Measurements from ENCODE around the gene HTR3A. TPM values are rescaled to one million over a fixed set of nuclear protein-coding genes. Genes with fewer than 3 reads are reported as not detected.

HTR3A gene
- total and polyA plus RNA-seq, 2 of the 13 experiments (the other 11 are each of a cell fraction or from before 2014, with no cell fraction given) = not detected

- TF ChIP-seq SAFB2 (CRISPR knock-in tag; IDR thresholded peaks at IDR 0.05; ENCODE audit: borderline replicate concordance, low read depth) (no peak), ZIK1 (CRISPR knock-in tag; IDR thresholded peaks at IDR 0.05; ENCODE audit: borderline replicate concordance, low read depth) (no peak), ZNF432 (CRISPR knock-in tag; IDR thresholded peaks at IDR 0.05; ENCODE audit: borderline replicate concordance) (no peak), ZNF670 (CRISPR knock-in tag; IDR thresholded peaks at IDR 0.05; ENCODE audit: borderline replicate concordance) (no peak), GTF3A (CRISPR knock-in tag; conservative IDR thresholded peaks at IDR 0.05) (no peak), KDM1A (CRISPR knock-in tag; IDR thresholded peaks at IDR 0.05) (no peak), ZNF496 (CRISPR knock-in tag; IDR thresholded peaks at IDR 0.05; ENCODE audit: insufficient replicate concordance) (no peak), ZNF33B (CRISPR knock-in tag; IDR thresholded peaks at IDR 0.05) (no peak), IKZF4 (CRISPR knock-in tag; IDR thresholded peaks at IDR 0.05; ENCODE audit: borderline replicate concordance, low read depth, not compliant biosample characterization) (no peak), SIN3B (IDR thresholded peaks at IDR 0.05; ENCODE audit: low read length) (no peak)
- no peaks in the 10 kb centered on the region for H3K79me2 ChIP-seq (ENCODE audit: insufficient read depth, low read length)
- no peaks in the 10 kb centered on the region for H3K36me3 ChIP-seq (replicated peaks in 1 of 2; ENCODE audit: control insufficient read depth in 1 of 2, insufficient read depth in 2 of 2, low read length in 2 of 2)
- no peak overlapping the region for H2AFZ ChIP-seq (ENCODE audit: low read length)
- H3K4me1 ChIP-seq (ENCODE audit: insufficient read depth, low read length) = no peaks in the 10 kb centered on the region
- CTCF ChIA-PET (ENCODE audit: low intra/inter-chr PET ratio, low total read pairs) = no interaction called here
- no peak for FAIRE-seq
- 58% methylated on average over 5 of the region's 5 CpGs for WGBS (ENCODE audit: low lambda C conversion rate)
- intact Hi-C loops (cut with micrococcal nuclease; ENCODE audit: unreplicated experiment) = no loop called here
- no peaks in the 10 kb centered on the region; a peak in 1 of 5 replicates for H3K27me3 ChIP-seq (ENCODE audit: control insufficient read depth in 1 of 2, insufficient read depth in 2 of 2, low read length in 2 of 2)
- H3K4me2 ChIP-seq (ENCODE audit: low read depth, low read length) = no peak overlapping the region
- DNase-seq (ENCODE audit: low spot score) = no peak
- in situ Hi-C loops (cut with HindIII; ENCODE audit: extremely low pct_ligation_motif_present, low pct_unique_long_range_greater_than_20kb) = no loop called here
- H4K20me1 ChIP-seq (ENCODE audit: insufficient read depth, low read length) = no peaks in the 10 kb centered on the region
- ATAC-seq = no peak
- BruUV-seq (replicated peaks) = no TSS peak
- H3K27ac ChIP-seq (ENCODE audit: extremely low read length, insufficient read depth, low read length) = no peak overlapping the region
- no peak overlapping the region for H3K4me3 ChIP-seq (replicated peaks in 1 of 3; ENCODE audit: insufficient read depth in 1 of 3, low read depth in 2 of 3, low read length in 3 of 3)
- POLR2A ChIA-PET = no interaction called here
- H3K9ac ChIP-seq (ENCODE audit: insufficient read depth, low read depth, low read length) = no peak overlapping the region
- no peaks in the 10 kb centered on the region for H3K9me3 ChIP-seq (ENCODE audit: low read length)
Measured at GRCh38 chr11:113928311-113928710, 46.6 kb upstream of the HTR3A start.

- no peak overlapping the region for H2AFZ ChIP-seq (ENCODE audit: low read length)
- 18% methylated on average over 7 of the region's 7 CpGs for WGBS (ENCODE audit: low lambda C conversion rate)
- in situ Hi-C loops (cut with HindIII; ENCODE audit: extremely low pct_ligation_motif_present, low pct_unique_long_range_greater_than_20kb) (no loop called here), intact Hi-C loops (cut with micrococcal nuclease; ENCODE audit: unreplicated experiment) (no loop called here)
- ChIA-PET POLR2A (no interaction called here), CTCF (ENCODE audit: low intra/inter-chr PET ratio, low total read pairs) (no interaction called here)
- no peaks in the 10 kb centered on the region for H3K36me3 ChIP-seq (replicated peaks in 1 of 2; ENCODE audit: control insufficient read depth in 1 of 2, insufficient read depth in 2 of 2, low read length in 2 of 2)
- H3K4me1 ChIP-seq (ENCODE audit: insufficient read depth, low read length) = no peaks in the 10 kb centered on the region
- no peak for FAIRE-seq
- H3K4me3 ChIP-seq (replicated peaks in 1 of 3; ENCODE audit: insufficient read depth in 1 of 3, low read depth in 2 of 3, low read length in 3 of 3) = no peak overlapping the region
- no peaks in the 10 kb centered on the region for H3K79me2 ChIP-seq (ENCODE audit: insufficient read depth, low read length)
- H3K9me3 ChIP-seq (ENCODE audit: low read length) = no peaks in the 10 kb centered on the region
- BruUV-seq (replicated peaks) = no TSS peak
- no peak overlapping the region for H3K27ac ChIP-seq (ENCODE audit: extremely low read length, insufficient read depth, low read length)
- DNase-seq (ENCODE audit: low spot score) = no peak
- ATAC-seq = no peak
- H4K20me1 ChIP-seq (ENCODE audit: insufficient read depth, low read length) = no peaks in the 10 kb centered on the region
- peaks cover 2 to 8% of the 10 kb centered on the region in 2 experiments; a peak in 3 of 5 replicates for H3K27me3 ChIP-seq (ENCODE audit: control insufficient read depth in 1 of 2, insufficient read depth in 2 of 2, low read length in 2 of 2)
- H3K4me2 ChIP-seq (ENCODE audit: low read depth, low read length) = no peak overlapping the region
- H3K9ac ChIP-seq (ENCODE audit: insufficient read depth, low read depth, low read length) = no peak overlapping the region
- TF ChIP-seq ZNF407 (CRISPR knock-in tag; IDR thresholded peaks at IDR 0.05; ENCODE audit: not compliant biosample characterization) = no peak
- TF ChIP-seq NPAS2 (CRISPR knock-in tag; IDR thresholded peaks at IDR 0.05; ENCODE audit: borderline replicate concordance) = no peak
Measured at GRCh38 chr11:113932788-113933187, 42.1 kb upstream of the HTR3A start.

Measured in HepG2 (cell line).